Activated T-cell treated with anti-CD3 and anti-CD28 coated beads, Interleukin-2, amount 50 U/mL, for 4 hours (primary cell): ENCODE results near the gene FMO2. TPM values are rescaled to one million over a fixed set of nuclear protein-coding genes. Genes with fewer than 3 reads are reported as not detected.

ENCODE experiments used
- ATAC-seq, 2 donors: fragments of 200-7000 bp; cut with Tn5 transposase; one replicate each; pipeline ENCODE4 v1.10.0; 2021
- DNase-seq: peaks from one replicate; pipeline ENCODE4 v3.0.0-alpha.2; 2020
- H3K27me3 Mint-ChIP-seq: one replicate; pipeline ENCODE4 v1.8.0; 2021; ENCODE audit warnings: low read depth, mixed read lengths
- H3K36me3 Mint-ChIP-seq: one replicate; pipeline ENCODE4 v1.8.0; 2022; ENCODE audit warnings: mixed read lengths; ENCODE audit not compliant: insufficient read depth
- H3K4me1 Mint-ChIP-seq: one replicate; pipeline ENCODE4 v1.8.0; 2021; ENCODE audit warnings: low read depth, mixed read lengths
- H3K4me3 Mint-ChIP-seq: one replicate; pipeline ENCODE4 v1.8.0; 2021; ENCODE audit warnings: mild to moderate bottlenecking, moderate library complexity, mixed read lengths
- H3K9me3 Mint-ChIP-seq: one replicate; pipeline ENCODE4 v1.8.0; 2021; ENCODE audit warnings: mixed read lengths
- total RNA-seq, 3 donors: library from RNA; stranded (reverse); gene quantifications; one replicate each; pipeline ENCODE4 v1.2.1, GENCODE V29; 2021

FMO2 gene
- total RNA-seq, 3 donors from 2014 or later, result 0.27 to 0.34 TPM; not detected in 1

DNA sequence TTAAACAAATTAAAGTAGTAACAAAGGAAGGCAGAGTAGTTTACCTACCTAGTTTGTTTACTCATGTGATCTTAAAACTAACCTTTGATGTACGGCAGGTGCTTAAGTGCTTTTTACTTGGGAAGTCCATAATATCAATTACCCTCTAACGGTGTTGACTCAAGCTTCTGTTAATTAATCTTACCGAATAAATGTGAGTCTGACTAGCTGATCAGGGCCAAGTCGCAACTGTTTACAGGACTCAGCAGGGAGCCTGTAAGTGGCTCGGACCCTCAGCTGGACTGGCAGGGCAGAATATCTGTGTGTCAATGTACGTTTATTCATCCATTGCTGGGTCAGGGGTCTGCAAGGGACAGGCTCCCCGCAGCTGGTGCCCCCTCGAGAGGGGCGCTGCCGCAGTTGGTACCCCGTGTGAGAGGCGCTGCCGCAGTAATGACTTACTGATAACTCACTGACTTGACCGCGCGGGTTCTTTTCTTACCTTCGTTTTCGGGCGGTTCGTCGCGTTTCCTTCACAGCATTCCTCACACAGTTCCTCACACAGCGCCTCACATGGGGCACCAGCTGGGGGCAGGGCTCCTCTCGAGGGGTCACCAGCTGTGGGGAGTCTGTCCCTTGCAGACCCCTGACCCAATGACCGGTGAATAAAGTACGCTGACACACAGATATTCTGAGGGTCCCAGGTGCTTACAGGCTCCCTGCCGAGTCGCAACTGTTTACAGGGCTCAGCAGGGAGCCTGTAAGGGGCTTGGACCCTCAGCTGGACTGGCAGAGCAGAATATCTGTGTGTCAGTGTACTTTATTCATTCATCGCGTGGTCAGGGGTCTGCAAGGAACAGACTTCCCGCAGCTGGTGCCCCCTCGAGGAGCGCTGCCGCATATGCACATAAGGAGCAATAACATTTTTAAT, 66.2 kb downstream of the FMO2 start:
- DNase-seq, result no peak
- no peaks in the 10 kb centered on the region for H3K36me3 Mint-ChIP-seq
- peaks cover 53% of the 10 kb centered on the region for H3K27me3 Mint-ChIP-seq
- no peaks in the 10 kb centered on the region for H3K9me3 Mint-ChIP-seq
- peak; percentile 57 to 82 for ATAC-seq
- H3K4me3 Mint-ChIP-seq, result peak overlapping the region; percentile 76
- peaks cover 7% of the 10 kb centered on the region for H3K4me1 Mint-ChIP-seq

DNA sequence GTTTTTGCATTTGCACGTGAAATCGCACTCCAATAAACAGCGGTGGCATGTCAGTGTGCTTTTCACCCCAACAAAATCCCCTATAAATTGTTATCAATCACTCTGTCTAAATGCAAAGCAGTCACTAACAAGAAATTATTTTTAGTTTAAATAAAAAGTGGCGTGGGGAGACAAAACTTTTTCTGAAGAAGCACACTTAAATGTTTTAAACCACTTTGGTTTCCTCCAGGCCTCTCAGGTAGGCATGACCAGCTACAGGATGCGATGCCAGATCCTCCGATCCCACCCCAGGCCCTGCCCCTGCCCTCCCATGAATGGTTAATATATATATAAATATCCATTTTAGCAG, 66.8 kb downstream of the FMO2 start:
- H3K27me3 Mint-ChIP-seq, result peaks cover 53% of the 10 kb centered on the region

GRCh38 chr1:171252482-171252881, 67.4 kb downstream of the FMO2 start:
- H3K4me1 Mint-ChIP-seq, result peaks cover 7% of the 10 kb centered on the region
- peaks cover 53% of the 10 kb centered on the region for H3K27me3 Mint-ChIP-seq
- H3K36me3 Mint-ChIP-seq, result no peaks in the 10 kb centered on the region
- H3K9me3 Mint-ChIP-seq, result no peaks in the 10 kb centered on the region
- DNase-seq (no peak), ATAC-seq (no peak)
- H3K4me3 Mint-ChIP-seq, result peak overlapping the region; percentile 62

More for the DNA sequence above, 66.8 kb downstream of the FMO2 start:
- ATAC-seq (no peak), DNase-seq (no peak)
- H3K9me3 Mint-ChIP-seq, result no peaks in the 10 kb centered on the region
- H3K4me1 Mint-ChIP-seq, result peaks cover 7% of the 10 kb centered on the region
- H3K36me3 Mint-ChIP-seq, result no peaks in the 10 kb centered on the region
- H3K4me3 Mint-ChIP-seq, result peak overlapping the region; percentile 68

DNA sequence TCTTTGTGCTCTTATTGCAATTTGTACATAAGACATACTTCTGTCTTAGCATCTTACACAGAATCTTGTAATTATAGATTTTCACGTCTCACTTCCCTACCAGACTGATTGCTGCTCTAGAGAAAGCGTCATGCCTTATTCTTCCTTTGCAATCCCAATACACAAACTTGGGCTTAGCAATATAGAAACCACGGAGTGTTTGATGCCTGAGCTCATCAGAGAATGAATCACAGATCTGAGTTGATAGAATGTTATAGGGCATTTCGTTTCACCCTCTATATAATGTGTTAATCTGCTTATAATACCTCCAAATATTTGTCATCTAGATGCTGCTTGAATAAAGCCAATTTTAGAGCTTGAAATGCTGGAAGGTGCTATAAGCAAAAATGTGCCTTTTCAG, 69.8 kb downstream of the FMO2 start:
- no peak for DNase-seq
- H3K9me3 Mint-ChIP-seq, result no peaks in the 10 kb centered on the region

DNA sequence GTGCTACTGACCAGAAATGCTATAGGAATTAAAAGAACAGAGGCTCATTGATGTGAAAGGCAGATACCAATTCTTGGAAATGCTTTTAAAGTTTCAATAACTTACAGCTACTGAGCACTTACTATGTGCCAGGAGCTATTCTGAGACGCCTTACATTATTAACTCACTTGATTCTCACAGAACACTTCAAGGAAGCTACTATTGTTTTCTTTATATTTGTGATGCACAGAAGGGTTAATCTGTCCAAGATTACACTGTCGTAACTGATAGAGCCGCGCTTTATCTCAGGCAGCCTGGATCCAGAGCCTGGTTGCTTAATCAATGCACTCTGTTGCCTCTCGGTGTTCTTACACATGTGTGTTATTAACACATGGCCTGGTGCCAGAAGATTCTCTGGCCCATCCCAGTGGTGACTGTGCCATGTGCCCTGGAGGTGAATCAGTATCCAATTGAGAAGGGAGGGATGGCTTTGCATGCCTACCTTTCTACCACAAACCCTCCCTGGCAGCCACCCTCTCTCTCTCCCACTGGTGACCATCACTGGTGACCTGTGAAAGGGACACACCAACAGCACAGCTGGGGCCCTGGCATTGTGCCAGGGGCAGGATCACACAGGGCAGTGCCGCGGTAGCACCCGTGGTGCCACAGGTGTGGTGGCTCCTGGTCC, 72.0 kb downstream of the FMO2 start:
- Mint-ChIP-seq H3K4me3 (no peak overlapping the region), H3K4me1 (peaks cover 3% of the 10 kb centered on the region)

More for the DNA sequence above, 69.8 kb downstream of the FMO2 start:
- ATAC-seq, result no peak
- no peak overlapping the region for H3K4me3 Mint-ChIP-seq
- peaks cover 7% of the 10 kb centered on the region for H3K4me1 Mint-ChIP-seq
- no peaks in the 10 kb centered on the region for H3K36me3 Mint-ChIP-seq
- H3K27me3 Mint-ChIP-seq, result peaks cover 44% of the 10 kb centered on the region

DNA sequence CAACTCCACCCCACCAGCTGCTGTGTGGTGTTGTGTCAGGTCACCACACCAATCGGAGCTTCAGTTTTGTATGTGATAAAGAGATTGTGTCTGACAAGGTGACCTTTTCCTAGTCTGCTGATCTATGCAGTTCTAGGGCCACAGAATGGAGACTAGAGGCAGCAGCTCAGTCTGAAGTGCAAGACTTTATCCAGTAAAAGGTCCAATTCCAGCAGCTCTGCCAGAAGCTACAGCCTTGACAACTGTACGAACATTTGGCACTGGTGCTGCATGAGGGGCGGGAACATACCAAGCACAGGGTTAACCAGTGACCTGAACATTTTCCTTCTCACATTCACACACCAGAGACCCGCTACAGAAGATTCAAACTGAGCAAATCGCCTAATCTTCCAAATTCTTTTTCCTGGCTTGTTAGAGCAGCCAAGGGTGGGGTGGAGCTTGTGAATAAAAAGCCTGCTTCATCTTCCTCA, 72.5 kb downstream of the FMO2 start:
- no peaks in the 10 kb centered on the region for H3K4me1 Mint-ChIP-seq
- peaks cover 29% of the 10 kb centered on the region for H3K27me3 Mint-ChIP-seq
- no peak overlapping the region for H3K4me3 Mint-ChIP-seq
- no peaks in the 10 kb centered on the region for H3K9me3 Mint-ChIP-seq
- no peak for ATAC-seq
- no peak for DNase-seq
- H3K36me3 Mint-ChIP-seq, result no peaks in the 10 kb centered on the region

More for the DNA sequence above, 72.0 kb downstream of the FMO2 start:
- DNase-seq (no peak), ATAC-seq (no peak)
- Mint-ChIP-seq H3K27me3 (peaks cover 34% of the 10 kb centered on the region), H3K36me3 (no peaks in the 10 kb centered on the region), H3K9me3 (no peaks in the 10 kb centered on the region)

- H3K27me3 Mint-ChIP-seq, result peaks cover 21% of the 10 kb centered on the region
- DNase-seq, result no peak
- H3K4me3 Mint-ChIP-seq, result no peak overlapping the region
- no peak for ATAC-seq
- no peaks in the 10 kb centered on the region for H3K36me3 Mint-ChIP-seq
- H3K9me3 Mint-ChIP-seq, result no peaks in the 10 kb centered on the region
- no peaks in the 10 kb centered on the region for H3K4me1 Mint-ChIP-seq
Observed at GRCh38 chr1:171258429-171258828, 73.3 kb downstream of the FMO2 start.

DNA sequence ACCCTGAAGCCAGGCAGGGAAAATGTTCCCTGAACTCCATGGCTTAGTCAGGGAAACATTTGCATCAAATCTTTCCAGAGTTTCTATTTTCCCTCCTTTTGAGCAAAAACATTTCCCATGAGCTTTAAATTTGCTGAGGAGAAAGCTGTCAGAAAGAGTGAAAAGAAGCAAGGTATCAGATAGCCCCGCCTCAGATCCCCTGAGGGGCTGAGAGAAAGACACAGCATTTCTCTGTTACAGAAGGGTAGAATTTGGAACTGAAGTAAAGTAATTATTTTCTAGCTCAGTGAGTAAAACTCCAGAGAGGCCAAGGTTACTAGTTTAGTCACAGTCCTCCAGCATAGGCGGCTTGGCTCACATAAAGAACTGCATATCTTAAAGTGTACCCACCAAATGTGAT, 73.8 kb downstream of the FMO2 start:
- DNase-seq, result no peak
- Mint-ChIP-seq H3K4me1 (no peaks in the 10 kb centered on the region), H3K4me3 (no peak overlapping the region), H3K27me3 (peaks cover 18% of the 10 kb centered on the region), H3K36me3 (no peaks in the 10 kb centered on the region), H3K9me3 (no peaks in the 10 kb centered on the region)
- no peak for ATAC-seq

Other genes starting within 250 kb of the FMO2 start
- gene MROH9, start 249.8 kb upstream of the FMO2 start, total RNA-seq, result not detected
- gene FMO3, start 94.4 kb upstream of the FMO2 start, total RNA-seq, result not detected
- not detected for gene FMO1, start 63.2 kb downstream of the FMO2 start, total RNA-seq
- gene FMO4, start 128.9 kb downstream of the FMO2 start, total RNA-seq, result 1 to 10 TPM in 2 of 3 donors, under 1 TPM in 1; 0.83 to 1.8 (median 1.3) TPM